Sigmoid colon (tissue), 4 donors: ENCODE measurements around the gene LCN2.

Source experiments
- CTCF ChIP-seq, 4 experiments: fragments of 450-650 bp in 3 of 4; fragments of 200-600 bp in 1 of 4; IDR thresholded peaks; one replicate each; pipeline ENCODE4 v1.5.1; 2016 to 2019; ENCODE audit warnings: antibody characterized with exemption in 4 of 4, mild to moderate bottlenecking in 3 of 4, moderate library complexity in 2 of 4
- EP300 ChIP-seq, 4 donors: sonication (generic); formaldehyde crosslinking; IDR thresholded peaks; one replicate each; pipeline ENCODE4 v1.6.1; 2017; ENCODE audit warnings: antibody characterized with exemption in 4 of 4

GRCh38 chr9:128104171-128104618 lies 45.1 kb upstream of the LCN2 start:
- no peak for TF ChIP-seq CTCF (IDR thresholded peaks at IDR 0.05)
- no peak for TF ChIP-seq EP300 (IDR thresholded peaks at IDR 0.05)
